Neural cell (in vitro differentiated cells): ENCODE data around the gene AASS. TPM values are rescaled to one million over a fixed set of nuclear protein-coding genes. Genes with fewer than 3 reads are reported as not detected.

ENCODE experiments used
- H2AFZ ChIP-seq: fragments of 200-600, 300-800 bp; sonication (generic), shearing (Covaris generic); 2 replicates; pipeline ENCODE4 v1.6.0; 2014; ENCODE audit warnings: low read depth, mild to moderate bottlenecking, antibody characterized with exemption, low read length, moderate library complexity
- H3F3A ChIP-seq: fragments of 200-600 bp; shearing (Covaris generic); 2 replicates; pipeline ENCODE4 v1.6.1; 2016; ENCODE audit warnings: mild to moderate bottlenecking, moderate library complexity, mixed read lengths, antibody characterized with exemption, low read length; ENCODE audit not compliant: insufficient read depth, poor library complexity, severe bottlenecking
- H3K27ac ChIP-seq: fragments of 200-600, 300-800 bp; sonication (generic), shearing (Covaris generic); 2 replicates; pipeline ENCODE4 v1.5.1; 2014; ENCODE audit warnings: mild to moderate bottlenecking, low read length, moderate library complexity
- H3K27me3 ChIP-seq: fragments of 300-800, 200-600 bp; sonication (generic), shearing (Covaris generic); 2 replicates; pipeline ENCODE4 v1.6.0; 2014; ENCODE audit warnings: mild to moderate bottlenecking, low read depth, low read length, moderate library complexity; ENCODE audit not compliant: insufficient read depth
- H3K36me3 ChIP-seq: fragments of 300-800, 200-600 bp; sonication (generic), shearing (Covaris generic); 2 replicates; pipeline ENCODE4 v1.5.1; 2014; ENCODE audit warnings: mild to moderate bottlenecking, antibody characterized with exemption, low read length, moderate library complexity; ENCODE audit not compliant: insufficient read depth
- H3K4me2 ChIP-seq: fragments of 300-800, 200-600 bp; sonication (generic), shearing (Covaris generic); 2 replicates; pipeline ENCODE4 v1.6.0; 2014; ENCODE audit warnings: mild to moderate bottlenecking, low read length
- H3K4me3 ChIP-seq: fragments of 300-800, 200-600 bp; sonication (generic), shearing (Covaris generic); 2 replicates; pipeline ENCODE4 v1.5.1; 2014; ENCODE audit warnings: mild to moderate bottlenecking, low read length, moderate library complexity
- H3K79me2 ChIP-seq: fragments of 200-600 bp; shearing (Covaris generic); replicated peaks from 2 replicates; pipeline ENCODE4 v1.6.0; 2014; ENCODE audit warnings: mild to moderate bottlenecking, low read length, moderate library complexity; ENCODE audit not compliant: insufficient read depth
- H3K9ac ChIP-seq: fragments of 300-800, 200-600 bp; sonication (generic), shearing (Covaris generic); 2 replicates; pipeline ENCODE4 v1.6.1; 2016; ENCODE audit warnings: mild to moderate bottlenecking, low read length, mixed read lengths
- H3K9me2 ChIP-seq: fragments of 200-600 bp; shearing (Covaris generic); 2 replicates; pipeline ENCODE4 v1.6.1; 2016; ENCODE audit warnings: mild to moderate bottlenecking, low read length, mixed read lengths; ENCODE audit not compliant: insufficient read depth
- H3K9me3 ChIP-seq: fragments of 200-600, 300-800 bp; sonication (generic), shearing (Covaris generic); 2 replicates; pipeline ENCODE4 v1.6.1; 2016; ENCODE audit warnings: mild to moderate bottlenecking, mixed run types, low read length, moderate library complexity, mixed read lengths
- H4K20me1 ChIP-seq: fragments of 200-600 bp; shearing (Covaris generic); 2 replicates; pipeline ENCODE4 v1.6.1; 2016; ENCODE audit warnings: mild to moderate bottlenecking, mixed run types; ENCODE audit not compliant: insufficient read depth
- EP300 ChIP-seq: fragments of 450-650 bp; conservative IDR thresholded peaks from 2 replicates; pipeline ENCODE4 v1.6.1; 2014; ENCODE audit warnings: antibody characterized with exemption, mild to moderate bottlenecking, moderate library complexity; ENCODE audit not compliant: poor library complexity, severe bottlenecking
- EZH2 ChIP-seq: fragments of 200-600, 300-800 bp; shearing (Covaris generic), sonication (generic); IDR thresholded peaks from 2 replicates; pipeline ENCODE4 v1.6.1; 2014; ENCODE audit warnings: antibody characterized with exemption, low read length, borderline replicate concordance, mild to moderate bottlenecking; ENCODE audit not compliant: insufficient read depth, poor library complexity, severe bottlenecking
- MXI1 ChIP-seq: fragments of 450-650 bp; conservative IDR thresholded peaks from 2 replicates; pipeline ENCODE4 v1.6.1; 2014; ENCODE audit warnings: antibody characterized with exemption, mild to moderate bottlenecking; ENCODE audit not compliant: poor library complexity, severe bottlenecking
- POLR2AphosphoS5 ChIP-seq: IDR thresholded peaks from 2 replicates; pipeline ENCODE4 v1.6.1; 2012
- RAD21 ChIP-seq: fragments of 450-650 bp; conservative IDR thresholded peaks from 2 replicates; pipeline ENCODE4 v1.6.1; 2014; ENCODE audit warnings: antibody characterized with exemption, mild to moderate bottlenecking, moderate library complexity
- SMC3 ChIP-seq: fragments of 450-650 bp; conservative IDR thresholded peaks from 2 replicates; pipeline ENCODE4 v1.6.1; 2014; ENCODE audit warnings: antibody characterized with exemption, mild to moderate bottlenecking, moderate library complexity; ENCODE audit not compliant: poor library complexity
- TAF1 ChIP-seq: IDR thresholded peaks from 2 replicates; pipeline ENCODE4 v1.6.1; 2012; ENCODE audit warnings: low read depth
- polyA plus RNA-seq: library from polyadenylated mRNA; depleted of rRNA; stranded (reverse); fragments of >200 nt; gene quantifications from 2 replicates; pipeline ENCODE4 v1.2.3, GENCODE V29; 2014
- TF ChIP-seq, protein P1 (sequence below): IDR thresholded peaks from 2 replicates; pipeline ENCODE4 v1.6.1; 2012; ENCODE audit warnings: borderline replicate concordance
- TF ChIP-seq, protein P2 (sequence below): fragments of 450-650 bp; IDR thresholded peaks from 2 replicates; pipeline ENCODE4 v1.5.1; 2014; ENCODE audit warnings: antibody characterized with exemption, mild to moderate bottlenecking, moderate library complexity; ENCODE audit not compliant: poor library complexity, severe bottlenecking

The AASS gene
- polyA plus RNA-seq, 1 donor from 2014 or later, result 12.5 TPM

- no peaks in the 10 kb centered on the region for H3K27me3 ChIP-seq
- H3K4me3 ChIP-seq, result no peak overlapping the region
- H3K4me2 ChIP-seq, result no peak overlapping the region
- H2AFZ ChIP-seq, result no peak overlapping the region
- no peak overlapping the region for H3K27ac ChIP-seq
- peaks cover under 1% of the 10 kb centered on the region for H3K36me3 ChIP-seq
- H3K79me2 ChIP-seq, result no peaks in the 10 kb centered on the region
- no peaks in the 10 kb centered on the region for H3K9me3 ChIP-seq
- H4K20me1 ChIP-seq, result no peaks in the 10 kb centered on the region
- TF ChIP-seq EP300 (no peak), EZH2 (no peak), RAD21 (no peak), TAF1 (no peak), MXI1 (no peak)
- TF ChIP-seq, protein P1, sequence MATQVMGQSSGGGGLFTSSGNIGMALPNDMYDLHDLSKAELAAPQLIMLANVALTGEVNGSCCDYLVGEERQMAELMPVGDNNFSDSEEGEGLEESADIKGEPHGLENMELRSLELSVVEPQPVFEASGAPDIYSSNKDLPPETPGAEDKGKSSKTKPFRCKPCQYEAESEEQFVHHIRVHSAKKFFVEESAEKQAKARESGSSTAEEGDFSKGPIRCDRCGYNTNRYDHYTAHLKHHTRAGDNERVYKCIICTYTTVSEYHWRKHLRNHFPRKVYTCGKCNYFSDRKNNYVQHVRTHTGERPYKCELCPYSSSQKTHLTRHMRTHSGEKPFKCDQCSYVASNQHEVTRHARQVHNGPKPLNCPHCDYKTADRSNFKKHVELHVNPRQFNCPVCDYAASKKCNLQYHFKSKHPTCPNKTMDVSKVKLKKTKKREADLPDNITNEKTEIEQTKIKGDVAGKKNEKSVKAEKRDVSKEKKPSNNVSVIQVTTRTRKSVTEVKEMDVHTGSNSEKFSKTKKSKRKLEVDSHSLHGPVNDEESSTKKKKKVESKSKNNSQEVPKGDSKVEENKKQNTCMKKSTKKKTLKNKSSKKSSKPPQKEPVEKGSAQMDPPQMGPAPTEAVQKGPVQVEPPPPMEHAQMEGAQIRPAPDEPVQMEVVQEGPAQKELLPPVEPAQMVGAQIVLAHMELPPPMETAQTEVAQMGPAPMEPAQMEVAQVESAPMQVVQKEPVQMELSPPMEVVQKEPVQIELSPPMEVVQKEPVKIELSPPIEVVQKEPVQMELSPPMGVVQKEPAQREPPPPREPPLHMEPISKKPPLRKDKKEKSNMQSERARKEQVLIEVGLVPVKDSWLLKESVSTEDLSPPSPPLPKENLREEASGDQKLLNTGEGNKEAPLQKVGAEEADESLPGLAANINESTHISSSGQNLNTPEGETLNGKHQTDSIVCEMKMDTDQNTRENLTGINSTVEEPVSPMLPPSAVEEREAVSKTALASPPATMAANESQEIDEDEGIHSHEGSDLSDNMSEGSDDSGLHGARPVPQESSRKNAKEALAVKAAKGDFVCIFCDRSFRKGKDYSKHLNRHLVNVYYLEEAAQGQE, result no peak
- H3F3A ChIP-seq, result no peaks in the 10 kb centered on the region
- H3K9ac ChIP-seq, result no peak overlapping the region
- H3K9me2 ChIP-seq, result no peaks in the 10 kb centered on the region
Observed at GRCh38 chr7:122082670-122083069, 61.4 kb downstream of the AASS start.

GRCh38 chr7:122082160-122082559, 61.9 kb downstream of the AASS start:
- Histone ChIP-seq H3K4me2 (no peak overlapping the region), H3K9ac (no peak overlapping the region), H3K27ac (no peak overlapping the region), H4K20me1 (no peaks in the 10 kb centered on the region), H3K4me3 (no peak overlapping the region), H3F3A (no peaks in the 10 kb centered on the region), H3K79me2 (no peaks in the 10 kb centered on the region), H3K27me3 (no peaks in the 10 kb centered on the region), H3K36me3 (peaks cover 4% of the 10 kb centered on the region), H2AFZ (no peak overlapping the region), H3K9me3 (no peaks in the 10 kb centered on the region), H3K9me2 (no peaks in the 10 kb centered on the region)
- TF ChIP-seq EP300, result no peak
- TF ChIP-seq, protein P1, result no peak
- no peak for TF ChIP-seq SMC3
- TF ChIP-seq POLR2AphosphoS5, result no peak
- TF ChIP-seq TAF1, result no peak
- TF ChIP-seq, protein P2, sequence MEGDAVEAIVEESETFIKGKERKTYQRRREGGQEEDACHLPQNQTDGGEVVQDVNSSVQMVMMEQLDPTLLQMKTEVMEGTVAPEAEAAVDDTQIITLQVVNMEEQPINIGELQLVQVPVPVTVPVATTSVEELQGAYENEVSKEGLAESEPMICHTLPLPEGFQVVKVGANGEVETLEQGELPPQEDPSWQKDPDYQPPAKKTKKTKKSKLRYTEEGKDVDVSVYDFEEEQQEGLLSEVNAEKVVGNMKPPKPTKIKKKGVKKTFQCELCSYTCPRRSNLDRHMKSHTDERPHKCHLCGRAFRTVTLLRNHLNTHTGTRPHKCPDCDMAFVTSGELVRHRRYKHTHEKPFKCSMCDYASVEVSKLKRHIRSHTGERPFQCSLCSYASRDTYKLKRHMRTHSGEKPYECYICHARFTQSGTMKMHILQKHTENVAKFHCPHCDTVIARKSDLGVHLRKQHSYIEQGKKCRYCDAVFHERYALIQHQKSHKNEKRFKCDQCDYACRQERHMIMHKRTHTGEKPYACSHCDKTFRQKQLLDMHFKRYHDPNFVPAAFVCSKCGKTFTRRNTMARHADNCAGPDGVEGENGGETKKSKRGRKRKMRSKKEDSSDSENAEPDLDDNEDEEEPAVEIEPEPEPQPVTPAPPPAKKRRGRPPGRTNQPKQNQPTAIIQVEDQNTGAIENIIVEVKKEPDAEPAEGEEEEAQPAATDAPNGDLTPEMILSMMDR, result no peak
- no peak for TF ChIP-seq MXI1
- no peak for TF ChIP-seq RAD21
- TF ChIP-seq EZH2, result no peak
